GM12878 (cell line): ENCODE results near the gene DDX39B. TPM values are rescaled to one million over a fixed set of nuclear protein-coding genes. Genes with fewer than 3 reads are reported as not detected.

Experiments used
- ATAC-seq: fragments of 200-7000 bp; cut with Tn5 transposase; 3 replicates; pipeline ENCODE4 v1.9.1; 2020; ENCODE audit warnings: mild to moderate bottlenecking, moderate library complexity
- BruUV-seq: library from RNA; stranded (reverse); fragments of 400-500 nt; replicated peaks from 2 replicates; lab custom pipeline; 2021; lab: Mats Ljungman, UMichigan
- CTCF ChIA-PET: fragments of 300-600 bp; sonication (Branson Sonifier 250); formaldehyde crosslinking; extraction: SDS; loops from one replicate; lab custom pipeline; 2021; ENCODE audit warnings: inconsistent platforms; lab: Yijun Ruan, JAX
- POLR2A ChIA-PET: fragments of 350-600 bp; formaldehyde crosslinking; extraction: SDS; loops from one replicate; lab custom pipeline; 2021; ENCODE audit warnings: inconsistent platforms; lab: Charles Lee
- RAD21 ChIA-PET: fragments of 300-600 bp; sonication (Branson Sonifier 250); formaldehyde crosslinking; loops from one replicate; lab custom pipeline; 2023; ENCODE audit warnings: antibody characterized with exemption; ENCODE audit not compliant: unreplicated experiment; lab: Charles Lee
- SMC1A ChIA-PET: fragments of 300-600 bp; sonication (Branson Sonifier 250); formaldehyde crosslinking; loops from one replicate; lab custom pipeline; 2023; ENCODE audit not compliant: unreplicated experiment, uncharacterized antibody; lab: Charles Lee
- DNase-seq: peaks from one replicate; pipeline ENCODE4 v3.0.0-alpha.2; 2011; ENCODE audit warnings: low read depth, low spot score
- FAIRE-seq: peaks from 3 replicates; lab custom pipeline; 2011; peaks lifted over from hg19 to GRCh38; lab: Jason Lieb, UNC
- H2AFZ ChIP-seq: 2 replicates; pipeline ENCODE4 v1.6.0; 2011; ENCODE audit warnings: low read depth, low read length, control low read depth; ENCODE audit not compliant: control insufficient read depth
- H3K27ac ChIP-seq: 2 replicates; pipeline ENCODE4 v1.5.1; 2011; ENCODE audit warnings: control low read depth; ENCODE audit not compliant: control insufficient read depth, insufficient read depth
- H3K27me3 ChIP-seq, 2 experiments: replicated peaks in 1 of 2; 2 replicates each; pipeline versions ENCODE4 v1.6.0 to v1.6.1; 2011; ENCODE audit warnings: low read length in 1 of 2; ENCODE audit not compliant: control insufficient read depth in 2 of 2, insufficient read depth in 2 of 2
- H3K36me3 ChIP-seq, 2 experiments: 2 replicates each; pipeline ENCODE4 v1.5.1; 2011; ENCODE audit warnings: low read length in 1 of 2; ENCODE audit not compliant: control insufficient read depth in 2 of 2, insufficient read depth in 2 of 2
- H3K4me1 ChIP-seq: 2 replicates; pipeline ENCODE4 v1.6.1; 2011; ENCODE audit warnings: mild to moderate bottlenecking, low read length, moderate library complexity, mixed read lengths; ENCODE audit not compliant: control insufficient read depth, insufficient read depth
- H3K4me2 ChIP-seq: 2 replicates; pipeline ENCODE4 v1.6.0; 2011; ENCODE audit warnings: control low read depth; ENCODE audit not compliant: control insufficient read depth, insufficient read depth
- H3K4me3 ChIP-seq: fragments of 200-600 bp; sonication (generic); 2 replicates; pipeline ENCODE4 v1.5.1; 2016
- H3K79me2 ChIP-seq: 2 replicates; pipeline ENCODE4 v1.6.0; 2011; ENCODE audit warnings: low read length; ENCODE audit not compliant: control insufficient read depth, insufficient read depth
- H3K9ac ChIP-seq: 2 replicates; pipeline ENCODE4 v1.8.0; 2011; ENCODE audit warnings: low read length, control low read depth, mixed read lengths; ENCODE audit not compliant: control insufficient read depth, insufficient read depth
- H3K9me3 ChIP-seq: replicated peaks from 3 replicates; pipeline ENCODE4 v1.5.1; 2011; ENCODE audit warnings: mild to moderate bottlenecking, low read length; ENCODE audit not compliant: control insufficient read depth, insufficient read depth
- H4K20me1 ChIP-seq: 2 replicates; pipeline ENCODE4 v1.6.0; 2011; ENCODE audit not compliant: control insufficient read depth, insufficient read depth
- ETV6 ChIP-seq, 2 experiments: fragments of 450-650 bp in 1 of 2; IDR thresholded peaks in 1 of 2; conservative IDR thresholded peaks in 1 of 2; 2 replicates each; pipeline ENCODE4 v1.6.1; 2014; ENCODE audit warnings: antibody characterized with exemption in 1 of 2, borderline replicate concordance in 1 of 2, low read depth in 1 of 2, mild to moderate bottlenecking in 1 of 2, moderate library complexity in 1 of 2
- POLR2AphosphoS5 ChIP-seq: IDR thresholded peaks from 2 replicates; pipeline ENCODE4 v1.6.1; 2011; ENCODE audit warnings: mild to moderate bottlenecking, low read length, inconsistent platforms
- TBL1XR1 ChIP-seq: IDR thresholded peaks from 2 replicates; pipeline ENCODE4 v1.6.1; 2012; ENCODE audit warnings: low read depth, low read length, improper control_type of control experiment
- ZBED1 ChIP-seq: IDR thresholded peaks from 2 replicates; pipeline ENCODE4 v1.6.1; 2016; ENCODE audit warnings: borderline replicate concordance
- WGBS: methylation state at CpG from one replicate; pipeline ENCODE4 v1.1.6; 2016; ENCODE audit warnings: low lambda C conversion rate; ENCODE audit not compliant: insufficient replicate concordance, insufficient coverage; ENCODE audit errors: missing lambda C conversion rate; 5-methylcytosine and 5-hydroxymethylcytosine counted together
- in situ Hi-C: fragments of 300-500 bp; cut with MboI; formaldehyde crosslinking; loops from 9 replicates; pipeline ENCODE4 v1.14.3; 2018; ENCODE audit warnings: mixed read lengths
- intact Hi-C: fragments of 100-400 bp; cut with micrococcal nuclease; formaldehyde crosslinking; loops from one replicate; pipeline ENCODE4 v1.14.2; 2022; ENCODE audit not compliant: unreplicated experiment
- polyA plus RNA-seq, 11 experiments: library from polyadenylated mRNA; depleted of rRNA in 4 of 11; unstranded in 6 of 11; stranded (reverse) in 5 of 11; fragments of >200 nt; fragmentation: Nextera tagmentation in 4 of 11; fragmentation: Illumina TruSeq in 1 of 11; extraction: Ambion mirVana in 4 of 11; extraction: Trizol in 1 of 11; gene quantifications; 1 replicate in 1 of 11; 2 replicates in 10 of 11; pipeline versions ENCODE4 v1.2.1 to v1.2.3, GENCODE V29; 2011 to 2016; ENCODE audit warnings: inconsistent platforms in 2 of 11, missing spikeins in 2 of 11, low read depth in 1 of 11
- total RNA-seq, 4 experiments: library from RNA; depleted of rRNA in 3 of 4; stranded (reverse); fragments of >200 nt in 3 of 4; fragmentation: Illumina TruSeq in 1 of 4; extraction: Trizol in 1 of 4; gene quantifications; 2 replicates each; pipeline versions ENCODE4 v1.2.1 to v1.2.3, GENCODE V29; 2013 to 2021
- TF ChIP-seq, protein P1 (sequence below): IDR thresholded peaks from 2 replicates; pipeline ENCODE4 v1.6.1; 2012; ENCODE audit warnings: low read depth, low read length, improper control_type of control experiment
- TF ChIP-seq, protein P2 (sequence below): IDR thresholded peaks from 2 replicates; pipeline ENCODE4 v1.6.1; 2012; ENCODE audit warnings: mild to moderate bottlenecking, low read depth, low read length
- TF ChIP-seq, protein P3 (sequence below): IDR thresholded peaks from 2 replicates; pipeline ENCODE4 v1.6.1; 2012; ENCODE audit warnings: low read depth, low read length, improper control_type of control experiment

The DDX39B gene
- total and polyA plus RNA-seq, 10 of the 15 experiments (the other 5 are each of a cell fraction or from before 2014, with no cell fraction given): 271 to 661 (median 330) TPM

DNA sequence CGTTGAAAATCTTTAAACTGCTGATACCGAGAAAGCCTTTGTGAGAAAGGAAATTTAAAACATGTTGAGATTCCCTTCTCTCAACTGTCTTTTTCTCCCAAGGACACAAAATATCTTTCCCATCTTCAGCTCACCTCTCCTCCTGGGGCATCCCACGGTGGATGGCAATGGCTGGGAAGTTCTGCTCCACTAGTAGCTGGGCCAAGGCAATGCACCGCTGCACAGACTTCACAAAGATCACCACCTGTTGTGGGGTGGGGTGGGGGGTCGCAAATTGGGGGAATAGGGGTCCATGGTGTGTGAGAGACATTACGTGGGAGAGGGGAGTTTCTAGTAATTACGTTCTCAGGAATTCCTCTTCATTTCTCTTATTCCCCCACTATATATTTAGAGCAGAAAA lies 10.6 kb downstream of the DDX39B start (continued):
- TF ChIP-seq, protein P1, sequence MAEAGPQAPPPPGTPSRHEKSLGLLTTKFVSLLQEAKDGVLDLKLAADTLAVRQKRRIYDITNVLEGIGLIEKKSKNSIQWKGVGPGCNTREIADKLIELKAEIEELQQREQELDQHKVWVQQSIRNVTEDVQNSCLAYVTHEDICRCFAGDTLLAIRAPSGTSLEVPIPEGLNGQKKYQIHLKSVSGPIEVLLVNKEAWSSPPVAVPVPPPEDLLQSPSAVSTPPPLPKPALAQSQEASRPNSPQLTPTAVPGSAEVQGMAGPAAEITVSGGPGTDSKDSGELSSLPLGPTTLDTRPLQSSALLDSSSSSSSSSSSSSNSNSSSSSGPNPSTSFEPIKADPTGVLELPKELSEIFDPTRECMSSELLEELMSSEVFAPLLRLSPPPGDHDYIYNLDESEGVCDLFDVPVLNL: no peak
- TF ChIP-seq ZBED1: no peak
- TF ChIP-seq, protein P2, sequence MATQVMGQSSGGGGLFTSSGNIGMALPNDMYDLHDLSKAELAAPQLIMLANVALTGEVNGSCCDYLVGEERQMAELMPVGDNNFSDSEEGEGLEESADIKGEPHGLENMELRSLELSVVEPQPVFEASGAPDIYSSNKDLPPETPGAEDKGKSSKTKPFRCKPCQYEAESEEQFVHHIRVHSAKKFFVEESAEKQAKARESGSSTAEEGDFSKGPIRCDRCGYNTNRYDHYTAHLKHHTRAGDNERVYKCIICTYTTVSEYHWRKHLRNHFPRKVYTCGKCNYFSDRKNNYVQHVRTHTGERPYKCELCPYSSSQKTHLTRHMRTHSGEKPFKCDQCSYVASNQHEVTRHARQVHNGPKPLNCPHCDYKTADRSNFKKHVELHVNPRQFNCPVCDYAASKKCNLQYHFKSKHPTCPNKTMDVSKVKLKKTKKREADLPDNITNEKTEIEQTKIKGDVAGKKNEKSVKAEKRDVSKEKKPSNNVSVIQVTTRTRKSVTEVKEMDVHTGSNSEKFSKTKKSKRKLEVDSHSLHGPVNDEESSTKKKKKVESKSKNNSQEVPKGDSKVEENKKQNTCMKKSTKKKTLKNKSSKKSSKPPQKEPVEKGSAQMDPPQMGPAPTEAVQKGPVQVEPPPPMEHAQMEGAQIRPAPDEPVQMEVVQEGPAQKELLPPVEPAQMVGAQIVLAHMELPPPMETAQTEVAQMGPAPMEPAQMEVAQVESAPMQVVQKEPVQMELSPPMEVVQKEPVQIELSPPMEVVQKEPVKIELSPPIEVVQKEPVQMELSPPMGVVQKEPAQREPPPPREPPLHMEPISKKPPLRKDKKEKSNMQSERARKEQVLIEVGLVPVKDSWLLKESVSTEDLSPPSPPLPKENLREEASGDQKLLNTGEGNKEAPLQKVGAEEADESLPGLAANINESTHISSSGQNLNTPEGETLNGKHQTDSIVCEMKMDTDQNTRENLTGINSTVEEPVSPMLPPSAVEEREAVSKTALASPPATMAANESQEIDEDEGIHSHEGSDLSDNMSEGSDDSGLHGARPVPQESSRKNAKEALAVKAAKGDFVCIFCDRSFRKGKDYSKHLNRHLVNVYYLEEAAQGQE: no peak
- TF ChIP-seq, protein P3, sequence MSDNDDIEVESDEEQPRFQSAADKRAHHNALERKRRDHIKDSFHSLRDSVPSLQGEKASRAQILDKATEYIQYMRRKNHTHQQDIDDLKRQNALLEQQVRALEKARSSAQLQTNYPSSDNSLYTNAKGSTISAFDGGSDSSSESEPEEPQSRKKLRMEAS: no peak
- no peak for TF ChIP-seq TBL1XR1

DNA sequence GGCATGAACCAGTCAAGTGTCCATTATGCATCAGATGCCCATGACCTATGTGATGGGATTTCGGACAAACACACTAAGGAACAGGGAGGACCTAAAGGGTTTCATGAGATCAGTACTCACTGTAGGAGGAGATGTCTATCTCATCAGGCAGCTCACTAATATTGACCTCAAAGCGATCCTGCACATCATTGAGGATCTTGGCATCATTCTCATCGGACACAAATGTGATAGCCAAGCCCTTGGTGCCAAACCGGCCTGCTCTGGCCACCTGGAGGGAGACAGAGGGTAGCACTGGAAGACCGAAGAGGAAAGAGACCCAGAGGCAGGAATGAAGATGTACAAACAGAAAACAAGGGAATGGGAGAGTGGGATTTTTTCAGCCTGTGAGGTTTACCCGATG lies 11.1 kb downstream of the DDX39B start:
- CTCF ChIA-PET: no interaction called here
- intact Hi-C loops: no loop called here
- no peak overlapping the region for H3K27ac ChIP-seq
- POLR2A ChIA-PET: interaction anchor here (0.6 kb wide), 1 partner anchor 26 kb away, joined by 3 read pairs; no protein-coding TSS in a partner anchor
- RAD21 ChIA-PET: no interaction called here
- no peaks in the 10 kb centered on the region for H3K4me1 ChIP-seq
- FAIRE-seq (no peak), DNase-seq (no peak), ATAC-seq (no peak)
- H2AFZ ChIP-seq: no peak overlapping the region
- WGBS: 81% methylated on average over 6 of the region's 6 CpGs
- H3K9ac ChIP-seq: no peak overlapping the region
- H3K4me3 ChIP-seq: no peak overlapping the region
- TF ChIP-seq ETV6 (conservative IDR thresholded peaks at IDR 0.05 in 1 of 2, IDR thresholded peaks at IDR 0.05 in 1 of 2; ENCODE audit: borderline replicate concordance in 1 of 2, low read depth in 1 of 2) (no peak), POLR2AphosphoS5 (peak; percentile 56; the same call in 1 of the 2 replicates)
- no TSS peak for BruUV-seq
- no peak overlapping the region for H3K4me2 ChIP-seq
- H3K36me3 ChIP-seq: peaks cover 26 to 31% of the 10 kb centered on the region in 2 experiments
- peaks cover 13% of the 10 kb centered on the region for H3K79me2 ChIP-seq
- peaks cover 3% of the 10 kb centered on the region for H4K20me1 ChIP-seq
- in situ Hi-C loops: no loop called here
- H3K9me3 ChIP-seq: no peaks in the 10 kb centered on the region
- SMC1A ChIA-PET: no interaction called here
- no peaks in the 10 kb centered on the region for H3K27me3 ChIP-seq
